Smooth muscle cell (in vitro differentiated cells): Measurements from ENCODE around the gene CFAP77. TPM values are rescaled to one million over a fixed set of nuclear protein-coding genes. Genes with fewer than 3 reads are reported as not detected.
"Not testable (repeated sequence)": the region's sequence is repeated elsewhere in the genome, so short reads cannot be mapped to it uniquely, and the experiment has no call there.

Source experiments
- DNase-seq: peaks from one replicate; lab custom pipeline; 2025; ENCODE audit not compliant: unreplicated experiment; lab: John Stamatoyannopoulos, UW
- H2AFZ ChIP-seq: fragments of 200-600 bp; sonication (generic); 2 replicates; pipeline ENCODE4 v1.6.0; 2016; ENCODE audit warnings: antibody characterized with exemption, low read depth, mild to moderate bottlenecking
- H3F3A ChIP-seq: fragments of 200-600 bp; sonication (generic); 2 replicates; pipeline ENCODE4 v1.6.0; 2017; ENCODE audit warnings: antibody characterized with exemption, low read depth
- H3K27ac ChIP-seq: fragments of 200-600 bp; sonication (generic); 2 replicates; pipeline ENCODE4 v1.5.1; 2016; ENCODE audit warnings: low read depth, mild to moderate bottlenecking
- H3K27me3 ChIP-seq: fragments of 200-600 bp; sonication (generic); 2 replicates; pipeline ENCODE4 v1.6.1; 2016; ENCODE audit warnings: low read depth, mild to moderate bottlenecking
- H3K36me3 ChIP-seq: fragments of 200-600 bp; sonication (generic); 2 replicates; pipeline ENCODE4 v1.5.1; 2016; ENCODE audit warnings: low read depth
- H3K4me1 ChIP-seq: fragments of 200-600 bp; sonication (generic); 2 replicates; pipeline ENCODE4 v1.5.1; 2016; ENCODE audit warnings: low read depth
- H3K4me2 ChIP-seq: fragments of 200-600 bp; sonication (generic); 2 replicates; pipeline ENCODE4 v1.6.0; 2016; ENCODE audit warnings: mild to moderate bottlenecking
- H3K4me3 ChIP-seq: fragments of 200-600 bp; sonication (generic); 2 replicates; pipeline ENCODE4 v1.5.1; 2016; ENCODE audit warnings: mild to moderate bottlenecking
- H3K79me2 ChIP-seq: fragments of 200-600 bp; sonication (generic); 2 replicates; pipeline ENCODE4 v1.6.0; 2016; ENCODE audit warnings: low read depth, mild to moderate bottlenecking
- H3K9ac ChIP-seq: fragments of 200-600 bp; sonication (generic); 2 replicates; pipeline ENCODE4 v1.6.0; 2016; ENCODE audit warnings: low read depth
- H3K9me3 ChIP-seq: fragments of 200-600 bp; sonication (generic); replicated peaks from 2 replicates; pipeline ENCODE4 v1.5.1; 2016; ENCODE audit warnings: low read depth
- H4K20me1 ChIP-seq: fragments of 200-600 bp; sonication (generic); 2 replicates; pipeline ENCODE4 v1.6.0; 2016; ENCODE audit warnings: low read depth
- whole genome bisulfite sequencing: methylation state at CpG from one replicate; pipeline ENCODE4 v1.1.7; 2016; ENCODE audit warnings: low lambda C conversion rate; 5-methylcytosine and 5-hydroxymethylcytosine counted together
- polyA plus RNA-seq: library from polyadenylated mRNA; unstranded; fragments of >200 nt; fragmentation: Nextera tagmentation; extraction: Ambion mirVana; gene quantifications from 2 replicates; pipeline ENCODE4 v1.2.1, GENCODE V29; 2016
- total RNA-seq: library from RNA; depleted of rRNA; stranded (reverse); fragments of >200 nt; gene quantifications from 2 replicates; pipeline ENCODE4 v1.2.3, GENCODE V29; 2014
- TF ChIP-seq, protein P1 (sequence below): fragments of 200-600 bp; sonication (generic); IDR thresholded peaks from 2 replicates; pipeline ENCODE4 v1.5.1; 2017; ENCODE audit warnings: borderline replicate concordance, mild to moderate bottlenecking, antibody characterized with exemption; ENCODE audit not compliant: insufficient read depth, poor library complexity, severe bottlenecking

Gene CFAP77
- total and polyA plus RNA-seq, 2 experiments from 2014 or later, result 0.31 TPM; not detected in 1

DNA sequence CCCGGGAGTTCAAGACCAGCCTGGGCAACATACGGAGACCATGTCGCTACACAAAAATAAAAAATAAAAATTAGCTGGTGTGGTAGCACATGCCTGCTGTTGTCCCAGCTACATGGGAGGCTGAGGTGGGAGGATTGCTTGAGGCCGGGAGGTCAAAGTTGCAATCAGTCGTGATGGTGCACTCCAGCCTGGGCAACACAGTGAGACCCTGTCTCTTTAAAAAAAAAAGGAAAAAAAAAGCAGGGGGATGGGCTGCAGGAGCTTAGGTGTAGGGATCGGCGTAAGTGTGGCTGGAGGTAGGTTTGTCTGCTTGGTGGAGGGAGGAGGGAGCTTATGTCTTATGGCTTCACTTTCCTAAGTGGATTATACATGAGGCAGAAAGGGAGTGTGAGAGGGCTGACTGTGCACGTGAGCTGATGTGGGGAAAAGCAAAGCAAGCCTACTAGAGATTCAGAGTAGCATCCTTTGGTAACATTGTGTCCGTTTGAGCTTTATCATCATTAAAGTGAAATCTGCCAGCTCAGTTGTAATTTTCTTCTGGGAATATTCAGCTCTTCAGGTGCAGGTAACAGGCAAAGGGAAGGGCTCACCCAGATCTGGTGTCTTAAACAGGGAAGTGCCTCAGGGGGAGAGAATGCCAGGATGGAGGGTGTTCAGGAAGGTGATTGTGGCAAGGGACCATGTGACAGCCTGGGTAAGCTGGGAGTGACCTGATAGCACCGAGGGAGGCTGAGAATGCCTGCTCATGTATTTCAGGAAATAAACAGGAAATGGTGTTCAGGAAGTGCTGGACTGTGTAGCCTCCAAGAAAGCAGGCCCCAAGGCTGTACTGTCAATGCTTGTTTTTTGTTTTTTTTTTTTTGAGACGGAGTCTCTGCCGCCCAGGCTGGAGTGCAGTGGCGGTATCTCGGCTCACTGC is 37.6 kb upstream of the CFAP77 start:
- Histone ChIP-seq H3K79me2 (no peaks in the 10 kb centered on the region), H3K4me1 (no peaks in the 10 kb centered on the region), H2AFZ (no peak overlapping the region), H4K20me1 (no peaks in the 10 kb centered on the region), H3K27me3 (no peaks in the 10 kb centered on the region), H3K9ac (no peak overlapping the region), H3K4me3 (no peak overlapping the region), H3F3A (peaks cover 6% of the 10 kb centered on the region), H3K9me3 (no peaks in the 10 kb centered on the region), H3K36me3 (no peaks in the 10 kb centered on the region), H3K27ac (no peak overlapping the region), H3K4me2 (no peak overlapping the region)
- no peak for DNase-seq
- TF ChIP-seq, protein P1, sequence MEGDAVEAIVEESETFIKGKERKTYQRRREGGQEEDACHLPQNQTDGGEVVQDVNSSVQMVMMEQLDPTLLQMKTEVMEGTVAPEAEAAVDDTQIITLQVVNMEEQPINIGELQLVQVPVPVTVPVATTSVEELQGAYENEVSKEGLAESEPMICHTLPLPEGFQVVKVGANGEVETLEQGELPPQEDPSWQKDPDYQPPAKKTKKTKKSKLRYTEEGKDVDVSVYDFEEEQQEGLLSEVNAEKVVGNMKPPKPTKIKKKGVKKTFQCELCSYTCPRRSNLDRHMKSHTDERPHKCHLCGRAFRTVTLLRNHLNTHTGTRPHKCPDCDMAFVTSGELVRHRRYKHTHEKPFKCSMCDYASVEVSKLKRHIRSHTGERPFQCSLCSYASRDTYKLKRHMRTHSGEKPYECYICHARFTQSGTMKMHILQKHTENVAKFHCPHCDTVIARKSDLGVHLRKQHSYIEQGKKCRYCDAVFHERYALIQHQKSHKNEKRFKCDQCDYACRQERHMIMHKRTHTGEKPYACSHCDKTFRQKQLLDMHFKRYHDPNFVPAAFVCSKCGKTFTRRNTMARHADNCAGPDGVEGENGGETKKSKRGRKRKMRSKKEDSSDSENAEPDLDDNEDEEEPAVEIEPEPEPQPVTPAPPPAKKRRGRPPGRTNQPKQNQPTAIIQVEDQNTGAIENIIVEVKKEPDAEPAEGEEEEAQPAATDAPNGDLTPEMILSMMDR, result no peak
- WGBS, result 88% methylated on average over 14 of the region's 14 CpGs

DNA sequence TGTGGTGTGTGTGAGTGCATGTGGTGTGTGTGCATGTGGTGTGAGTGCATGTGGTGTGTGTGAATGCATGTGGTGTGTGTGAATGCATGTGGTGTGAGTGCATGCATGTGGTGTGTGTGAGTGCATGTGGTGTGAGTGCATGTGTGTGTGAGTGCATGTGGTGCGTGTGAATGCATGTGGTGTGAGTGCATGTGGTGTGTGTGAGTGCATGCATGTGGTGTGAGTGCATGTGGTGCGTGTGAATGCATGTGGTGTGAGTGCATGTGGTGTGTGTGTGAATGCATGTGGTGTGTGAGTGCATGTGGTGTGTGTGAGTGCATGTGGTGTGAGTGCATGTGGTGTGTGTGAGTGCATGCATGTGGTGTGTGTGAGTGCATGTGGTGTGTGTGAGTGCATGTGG is 32.2 kb upstream of the CFAP77 start:
- H3K27ac ChIP-seq, H3K79me2 ChIP-seq, H2AFZ ChIP-seq, H3K36me3 ChIP-seq, H3K4me3 ChIP-seq, H4K20me1 ChIP-seq, DNase-seq, H3K9ac ChIP-seq, H3K4me2 ChIP-seq, H3F3A ChIP-seq, H3K4me1 ChIP-seq, H3K27me3 ChIP-seq, H3K9me3 ChIP-seq: not testable (repeated sequence)
- WGBS, result 83% methylated on average over 1 of the region's 2 CpGs

DNA sequence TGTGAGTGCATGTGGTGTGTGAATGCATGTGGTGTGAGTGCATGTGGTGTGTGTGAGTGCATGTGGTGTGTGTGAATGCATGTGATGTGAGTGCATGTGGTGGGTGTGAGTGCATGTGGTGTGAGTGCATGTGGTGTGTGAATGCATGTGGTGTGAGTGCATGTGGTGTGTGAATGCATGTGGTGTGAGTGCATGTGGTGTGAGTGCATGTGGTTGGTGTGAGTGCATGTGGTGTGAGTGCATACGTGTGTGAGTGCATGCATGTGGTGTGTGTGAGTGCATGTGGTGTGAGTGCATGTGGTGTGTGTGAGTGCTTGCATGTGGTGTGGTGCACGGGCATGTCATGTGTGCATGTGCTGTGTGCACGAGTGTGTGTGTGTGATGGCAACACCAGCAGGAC is 31.6 kb upstream of the CFAP77 start:
- H3K36me3 ChIP-seq, H3F3A ChIP-seq, H3K4me1 ChIP-seq, DNase-seq, H3K9me3 ChIP-seq, H2AFZ ChIP-seq, H3K4me2 ChIP-seq, H3K9ac ChIP-seq, H3K27me3 ChIP-seq, H3K4me3 ChIP-seq, H4K20me1 ChIP-seq, H3K27ac ChIP-seq, H3K79me2 ChIP-seq: not testable (repeated sequence)
- 100% methylated on average over 2 of the region's 3 CpGs for WGBS

DNA sequence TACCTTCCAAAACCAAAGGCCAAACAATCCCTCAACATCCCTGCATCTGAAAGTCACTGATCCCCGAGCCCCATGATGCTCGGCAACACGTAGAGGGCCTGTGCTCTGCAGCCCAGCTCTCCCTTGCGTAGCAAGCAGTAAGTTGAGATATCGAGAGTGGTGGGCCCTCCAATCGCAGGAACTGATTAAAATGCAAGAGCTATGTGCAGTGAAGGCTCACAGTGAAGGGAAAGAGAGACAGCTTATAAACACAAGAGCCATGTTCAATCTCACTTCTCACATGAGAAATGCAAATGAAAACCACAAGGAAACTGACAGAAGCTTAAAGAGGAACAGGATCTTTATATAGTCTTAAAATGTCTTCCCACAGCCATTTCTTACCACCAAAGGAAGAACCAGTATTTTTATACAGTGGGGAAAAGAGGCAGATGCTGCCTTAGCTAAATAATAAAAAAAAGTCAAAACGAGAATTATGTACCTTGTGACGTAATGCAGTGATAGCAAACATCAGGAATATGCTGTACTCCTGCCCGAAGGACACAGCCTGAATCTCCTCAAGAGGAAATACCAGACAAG is 28.0 kb upstream of the CFAP77 start:
- H3F3A ChIP-seq, result peaks cover 3% of the 10 kb centered on the region
- no peak for DNase-seq
- no peak overlapping the region for H2AFZ ChIP-seq
- 97% methylated on average over 9 of the region's 9 CpGs for WGBS
- no peak overlapping the region for H3K9ac ChIP-seq
- no peak overlapping the region for H3K4me3 ChIP-seq
- no peaks in the 10 kb centered on the region for H3K4me1 ChIP-seq
- H3K27ac ChIP-seq, result no peak overlapping the region
- H3K36me3 ChIP-seq, result no peaks in the 10 kb centered on the region
- TF ChIP-seq, protein P1, result no peak
- H3K79me2 ChIP-seq, result no peaks in the 10 kb centered on the region
- H3K9me3 ChIP-seq, result no peaks in the 10 kb centered on the region
- H3K4me2 ChIP-seq, result no peak overlapping the region
- H4K20me1 ChIP-seq, result no peaks in the 10 kb centered on the region
- H3K27me3 ChIP-seq, result no peaks in the 10 kb centered on the region
